ENCODE data around the gene FREM1.

DNA sequence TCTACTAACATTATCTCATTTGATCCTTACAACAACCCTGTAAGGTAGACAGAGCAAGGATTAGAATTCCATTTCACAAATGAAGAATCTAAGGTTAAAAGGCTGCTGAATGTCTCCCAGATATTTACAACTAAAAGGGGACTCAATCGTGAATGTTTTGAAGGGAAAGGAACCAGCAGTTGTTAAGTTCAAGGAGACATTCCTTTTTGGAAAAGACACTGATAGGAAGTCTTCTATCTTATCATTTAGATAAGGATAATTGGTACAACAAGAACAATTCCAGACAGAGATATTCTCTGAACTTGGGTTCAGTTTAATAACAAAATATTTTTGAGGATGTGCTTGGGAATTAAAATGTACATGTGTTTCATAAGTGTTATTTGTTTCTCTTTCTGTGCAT is 150.2 kb downstream of the FREM1 start:
- TF ChIP-seq EP300 (IDR thresholded peaks at IDR 0.05) (no peak), POLR2A (IDR thresholded peaks at IDR 0.05) (no peak)
